ENCODE results near the gene ABRACL.
"Not testable (repeated sequence)": the region's sequence is repeated elsewhere in the genome, so short reads cannot be mapped to it uniquely, and the experiment has no call there.

The ABRACL gene

GRCh38 chr6:138989098-138989983, 39.2 kb upstream of the ABRACL start:
- no peaks in the 10 kb centered on the region for H3K27me3 ChIP-seq (ENCODE audit: insufficient read depth, low read depth)
- peak overlapping the region; percentile 76; the same call in 1 of the 2 replicates for H3K4me2 ChIP-seq
- peaks cover 32% of the 10 kb centered on the region for H3K79me2 ChIP-seq (ENCODE audit: insufficient read depth, low read depth)
- H3K9ac ChIP-seq: no peak overlapping the region
- no peaks in the 10 kb centered on the region for H3K36me3 ChIP-seq (ENCODE audit: insufficient read depth)
- H3K27ac ChIP-seq: no peak overlapping the region
- peak overlapping the region; percentile 72; the same call in 1 of the 2 replicates for H2AFZ ChIP-seq (ENCODE audit: low read depth)
- no peak overlapping the region for H3K4me3 ChIP-seq (IDR thresholded peaks at IDR 0.05; ENCODE audit: insufficient read depth, low read depth, low read length)
- peaks cover 33% of the 10 kb centered on the region for H3K4me1 ChIP-seq (ENCODE audit: low read depth, poor library complexity, severe bottlenecking)
- H4K20me1 ChIP-seq (ENCODE audit: insufficient read depth): no peaks in the 10 kb centered on the region
- no peak for TF ChIP-seq CTCF (conservative IDR thresholded peaks at IDR 0.05; ENCODE audit: low read depth, low read length)

GRCh38 chr6:138991206-138991605, 37.3 kb upstream of the ABRACL start:
- Histone ChIP-seq H3K4me3 (IDR thresholded peaks at IDR 0.05; ENCODE audit: insufficient read depth, low read depth, low read length) (no peak overlapping the region), H3K4me1 (ENCODE audit: low read depth, poor library complexity, severe bottlenecking) (peaks cover 14% of the 10 kb centered on the region), H3K79me2 (ENCODE audit: insufficient read depth, low read depth) (peaks cover 14% of the 10 kb centered on the region), H3K36me3 (ENCODE audit: insufficient read depth) (no peaks in the 10 kb centered on the region), H3K9ac (no peak overlapping the region), H2AFZ (ENCODE audit: low read depth) (no peak overlapping the region), H3K4me2 (no peak overlapping the region), H3K27me3 (ENCODE audit: insufficient read depth, low read depth) (no peaks in the 10 kb centered on the region), H3K27ac (no peak overlapping the region), H4K20me1 (ENCODE audit: insufficient read depth) (no peaks in the 10 kb centered on the region)
- no peak for TF ChIP-seq CTCF (conservative IDR thresholded peaks at IDR 0.05; ENCODE audit: low read depth, low read length)

- H3K4me3 ChIP-seq (IDR thresholded peaks at IDR 0.05; ENCODE audit: insufficient read depth, low read depth, low read length); H2AFZ ChIP-seq (ENCODE audit: low read depth); H3K27ac ChIP-seq: not testable (repeated sequence)
Observed at GRCh38 chr6:138992965-138993364, 35.6 kb upstream of the ABRACL start.

GRCh38 chr6:138993410-138993809, 35.1 kb upstream of the ABRACL start:
- H3K27ac ChIP-seq; H3K27me3 ChIP-seq (ENCODE audit: insufficient read depth, low read depth); H3K4me1 ChIP-seq (ENCODE audit: low read depth, poor library complexity, severe bottlenecking); H3K9ac ChIP-seq; H3K36me3 ChIP-seq (ENCODE audit: insufficient read depth); H4K20me1 ChIP-seq (ENCODE audit: insufficient read depth); H3K4me3 ChIP-seq (IDR thresholded peaks at IDR 0.05; ENCODE audit: insufficient read depth, low read depth, low read length); H3K4me2 ChIP-seq; H3K79me2 ChIP-seq (ENCODE audit: insufficient read depth, low read depth); H2AFZ ChIP-seq (ENCODE audit: low read depth): not testable (repeated sequence)

More at GRCh38 chr6:138992965-138993364, 35.6 kb upstream of the ABRACL start:
- H3K79me2 ChIP-seq (ENCODE audit: insufficient read depth, low read depth); H3K4me1 ChIP-seq (ENCODE audit: low read depth, poor library complexity, severe bottlenecking); H3K27me3 ChIP-seq (ENCODE audit: insufficient read depth, low read depth); H3K4me2 ChIP-seq; H3K9ac ChIP-seq; H3K36me3 ChIP-seq (ENCODE audit: insufficient read depth); H4K20me1 ChIP-seq (ENCODE audit: insufficient read depth): not testable (repeated sequence)

GRCh38 chr6:138996524-138996923, 32.0 kb upstream of the ABRACL start:
- Histone ChIP-seq H3K4me1 (ENCODE audit: low read depth, poor library complexity, severe bottlenecking) (peaks cover 17% of the 10 kb centered on the region), H4K20me1 (ENCODE audit: insufficient read depth) (no peaks in the 10 kb centered on the region), H3K9ac (no peak overlapping the region), H3K4me3 (IDR thresholded peaks at IDR 0.05; ENCODE audit: insufficient read depth, low read depth, low read length) (no peak overlapping the region), H3K79me2 (ENCODE audit: insufficient read depth, low read depth) (no peaks in the 10 kb centered on the region), H3K4me2 (no peak overlapping the region), H3K36me3 (ENCODE audit: insufficient read depth) (no peaks in the 10 kb centered on the region), H2AFZ (ENCODE audit: low read depth) (no peak overlapping the region), H3K27me3 (ENCODE audit: insufficient read depth, low read depth) (no peaks in the 10 kb centered on the region), H3K27ac (no peak overlapping the region)
- no peak for TF ChIP-seq CTCF (conservative IDR thresholded peaks at IDR 0.05; ENCODE audit: low read depth, low read length)

Measured in KMS-11 (cell line).